ENCODE measurements around the gene NCOR1. TPM values are rescaled to one million over a fixed set of nuclear protein-coding genes. Genes with fewer than 3 reads are reported as not detected.

The NCOR1 gene
- total and polyA plus RNA-seq, 2 experiments from 2014 or later = 50.6 to 95.7 TPM

DNA sequence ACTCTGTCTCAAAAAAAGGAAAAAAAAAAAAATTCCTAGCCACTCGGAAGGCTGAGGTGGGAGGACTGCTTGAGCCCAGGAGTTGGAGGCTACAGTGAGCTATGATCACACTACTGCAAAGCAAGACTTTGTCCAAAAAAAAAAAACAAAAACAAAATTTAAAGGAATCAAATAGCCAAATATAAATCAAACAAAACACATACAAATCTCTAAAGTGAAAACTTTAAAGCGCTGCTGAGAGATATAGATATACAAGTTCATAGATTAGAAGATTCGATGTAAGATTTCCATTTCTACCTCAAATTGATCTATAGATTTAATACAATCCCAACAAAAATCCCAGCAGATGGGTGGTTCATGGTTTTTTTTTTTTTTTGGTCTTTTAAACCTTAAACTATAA is 132.1 kb downstream of the NCOR1 start:
- Histone ChIP-seq H3K9me2 (ENCODE audit: insufficient read depth) (no peaks in the 10 kb centered on the region), H3K4me3 (no peak overlapping the region), H3K27me3 (replicated peaks; ENCODE audit: insufficient read depth) (no peaks in the 10 kb centered on the region), H3K9me3 (ENCODE audit: low read depth) (no peaks in the 10 kb centered on the region), H4K20me1 (ENCODE audit: insufficient read depth) (no peaks in the 10 kb centered on the region), H2AFZ (no peak overlapping the region), H3K4me2 (ENCODE audit: unreplicated experiment) (no peak overlapping the region), H3K27ac (no peak overlapping the region), H3K79me2 (ENCODE audit: insufficient read depth) (peaks cover 47% of the 10 kb centered on the region), H3F3A (ENCODE audit: insufficient read depth) (peaks cover 33% of the 10 kb centered on the region), H3K36me3 (ENCODE audit: low read depth) (peaks cover 52% of the 10 kb centered on the region), H3K4me1 (ENCODE audit: insufficient read depth) (peaks cover 19% of the 10 kb centered on the region), H3K9ac (no peak overlapping the region)
- in situ Hi-C loops (cut with MboI) = no loop called here
- DNase-seq = no peak
- WGBS, 2 experiments (ENCODE audit: low coverage in 1 of 2, low lambda C conversion rate in 2 of 2, missing lambda C conversion rate in 2 of 2) = 89 to 99% methylated on average over 3 of the region's 3 CpGs
- TF ChIP-seq EZH2 (IDR thresholded peaks at IDR 0.05; ENCODE audit: insufficient read depth, poor library complexity, severe bottlenecking) (no peak), EZH2phosphoT487 (IDR thresholded peaks at IDR 0.05; ENCODE audit: insufficient read depth, low read depth) (no peak)

DNA sequence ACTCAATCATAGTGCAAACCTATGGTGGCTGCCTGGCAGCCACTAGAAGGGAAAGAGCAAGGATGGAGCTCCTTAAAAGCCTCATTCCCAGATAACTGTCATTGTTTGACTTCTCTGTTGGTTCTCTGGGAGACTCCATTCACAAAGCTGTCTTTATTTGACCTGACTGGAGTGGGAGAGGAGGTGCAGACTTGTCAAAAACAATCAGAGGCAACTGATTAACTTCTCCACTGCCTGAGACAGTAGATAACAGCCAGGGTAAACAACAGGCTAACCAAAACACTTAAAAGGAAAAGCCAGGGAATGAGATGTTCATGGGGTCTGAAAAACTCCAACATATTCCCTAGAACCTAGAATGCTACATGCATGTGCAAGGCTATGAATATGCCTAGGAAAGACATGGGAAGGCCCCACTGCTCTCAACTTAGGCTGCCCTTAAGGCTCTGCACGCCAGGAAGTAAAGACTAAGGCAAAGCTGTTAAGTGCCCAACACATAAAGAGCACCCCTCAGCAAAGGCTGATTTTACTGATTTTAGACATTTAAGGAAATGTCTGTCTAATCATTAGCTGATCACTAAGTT is 133.7 kb downstream of the NCOR1 start:
- no peak overlapping the region for H3K9ac ChIP-seq
- WGBS, 2 experiments (ENCODE audit: low coverage in 1 of 2, low lambda C conversion rate in 2 of 2, missing lambda C conversion rate in 2 of 2) = 75% methylated on average over 1 of the region's 1 CpG
- peaks cover 54% of the 10 kb centered on the region for H3K36me3 ChIP-seq (ENCODE audit: low read depth)
- no peak overlapping the region for H3K27ac ChIP-seq
- H3K4me2 ChIP-seq (ENCODE audit: unreplicated experiment) = no peak overlapping the region
- no peaks in the 10 kb centered on the region for H4K20me1 ChIP-seq (ENCODE audit: insufficient read depth)
- peaks cover 30% of the 10 kb centered on the region for H3F3A ChIP-seq (ENCODE audit: insufficient read depth)
- in situ Hi-C loops (cut with MboI) = no loop called here
- DNase-seq = no peak
- no peak overlapping the region for H2AFZ ChIP-seq
- peaks cover 45% of the 10 kb centered on the region for H3K79me2 ChIP-seq (ENCODE audit: insufficient read depth)
- no peaks in the 10 kb centered on the region for H3K9me3 ChIP-seq (ENCODE audit: low read depth)
- no peak overlapping the region for H3K4me3 ChIP-seq
- no peak for TF ChIP-seq EZH2phosphoT487 (IDR thresholded peaks at IDR 0.05; ENCODE audit: insufficient read depth, low read depth)
- no peak for TF ChIP-seq EZH2 (IDR thresholded peaks at IDR 0.05; ENCODE audit: insufficient read depth, poor library complexity, severe bottlenecking)
- H3K4me1 ChIP-seq (ENCODE audit: insufficient read depth) = peaks cover 19% of the 10 kb centered on the region
- H3K27me3 ChIP-seq (replicated peaks; ENCODE audit: insufficient read depth) = no peaks in the 10 kb centered on the region
- H3K9me2 ChIP-seq (ENCODE audit: insufficient read depth) = no peaks in the 10 kb centered on the region

DNA sequence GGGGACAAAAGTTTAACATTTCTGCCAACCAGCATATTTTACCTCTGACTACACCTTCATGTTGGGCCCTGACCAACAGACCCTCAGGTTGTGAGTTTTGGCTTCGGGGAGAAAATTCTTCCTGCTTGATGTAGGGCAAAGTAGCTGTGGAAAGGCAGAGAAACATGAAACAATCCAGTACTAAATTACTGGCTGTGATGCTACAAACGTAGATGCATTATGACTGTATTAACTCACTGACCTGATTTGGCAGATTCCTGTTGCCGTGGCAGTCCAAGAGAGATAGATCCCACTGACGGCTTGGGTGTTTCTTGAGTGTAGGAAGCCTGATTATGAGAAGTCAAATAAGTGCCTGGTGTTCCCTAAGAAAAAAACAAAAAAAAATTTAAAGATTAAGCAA is 135.0 kb downstream of the NCOR1 start:
- Histone ChIP-seq H3K9ac (no peak overlapping the region), H3K9me3 (ENCODE audit: low read depth) (no peaks in the 10 kb centered on the region), H3K79me2 (ENCODE audit: insufficient read depth) (peaks cover 55% of the 10 kb centered on the region), H2AFZ (no peak overlapping the region), H3K9me2 (ENCODE audit: insufficient read depth) (no peaks in the 10 kb centered on the region), H3K4me3 (no peak overlapping the region), H3K27me3 (replicated peaks; ENCODE audit: insufficient read depth) (no peaks in the 10 kb centered on the region), H3K4me2 (ENCODE audit: unreplicated experiment) (no peak overlapping the region), H3K4me1 (ENCODE audit: insufficient read depth) (peaks cover 13% of the 10 kb centered on the region), H3K27ac (no peak overlapping the region), H3F3A (ENCODE audit: insufficient read depth) (peaks cover 22% of the 10 kb centered on the region), H3K36me3 (ENCODE audit: low read depth) (peaks cover 55% of the 10 kb centered on the region), H4K20me1 (ENCODE audit: insufficient read depth) (no peaks in the 10 kb centered on the region)
- no peak for DNase-seq
- in situ Hi-C loops (cut with MboI) = no loop called here
- TF ChIP-seq EZH2phosphoT487 (IDR thresholded peaks at IDR 0.05; ENCODE audit: insufficient read depth, low read depth) = no peak
- no peak for TF ChIP-seq EZH2 (IDR thresholded peaks at IDR 0.05; ENCODE audit: insufficient read depth, poor library complexity, severe bottlenecking)
- WGBS, 2 experiments (ENCODE audit: low coverage in 1 of 2, low lambda C conversion rate in 2 of 2, missing lambda C conversion rate in 2 of 2) = 95% methylated on average over 4 of the region's 4 CpGs

DNA sequence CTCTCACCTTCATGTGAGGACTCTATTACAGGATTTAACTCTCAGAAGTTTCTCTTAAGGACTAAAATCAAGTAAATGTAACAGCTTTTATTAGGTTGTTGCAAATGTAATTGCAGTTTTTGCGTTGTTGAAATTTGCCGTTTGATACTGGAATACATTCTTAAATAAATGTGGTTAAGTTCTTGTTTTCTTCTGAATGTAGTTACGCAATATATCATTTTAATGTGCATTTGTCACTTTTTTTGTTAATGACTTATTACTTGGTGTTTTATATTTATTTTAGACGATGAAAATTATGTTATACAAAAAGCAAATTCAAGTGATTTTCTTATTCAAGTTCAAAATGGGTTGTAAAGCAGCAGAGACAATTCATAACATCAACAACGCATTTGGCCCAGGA is 139.4 kb downstream of the NCOR1 start:
- H3K4me2 ChIP-seq (ENCODE audit: unreplicated experiment) = no peak overlapping the region
- no peak for TF ChIP-seq EZH2 (IDR thresholded peaks at IDR 0.05; ENCODE audit: insufficient read depth, poor library complexity, severe bottlenecking)
- no peak for TF ChIP-seq EZH2phosphoT487 (IDR thresholded peaks at IDR 0.05; ENCODE audit: insufficient read depth, low read depth)
- H3K4me3 ChIP-seq = no peak overlapping the region
- in situ Hi-C loops (cut with MboI) = no loop called here
- no peaks in the 10 kb centered on the region for H3K9me3 ChIP-seq (ENCODE audit: low read depth)
- H3K9ac ChIP-seq = no peak overlapping the region
- H2AFZ ChIP-seq = no peak overlapping the region
- H3K79me2 ChIP-seq (ENCODE audit: insufficient read depth) = peaks cover 19% of the 10 kb centered on the region
- H4K20me1 ChIP-seq (ENCODE audit: insufficient read depth) = no peaks in the 10 kb centered on the region
- no peaks in the 10 kb centered on the region for H3K9me2 ChIP-seq (ENCODE audit: insufficient read depth)
- no peak overlapping the region for H3K27ac ChIP-seq
- DNase-seq = no peak
- peaks cover 4% of the 10 kb centered on the region; the same call in 1 of the 2 replicates for H3F3A ChIP-seq (ENCODE audit: insufficient read depth)
- WGBS, 2 experiments (ENCODE audit: low coverage in 1 of 2, low lambda C conversion rate in 2 of 2, missing lambda C conversion rate in 2 of 2) = 89 to 91% methylated on average over 5 of the region's 5 CpGs
- H3K4me1 ChIP-seq (ENCODE audit: insufficient read depth) = no peaks in the 10 kb centered on the region
- H3K36me3 ChIP-seq (ENCODE audit: low read depth) = peaks cover 75% of the 10 kb centered on the region
- H3K27me3 ChIP-seq (replicated peaks; ENCODE audit: insufficient read depth) = no peaks in the 10 kb centered on the region

Data from GM23248 (cell line).